IMR-90 (cell line): ENCODE results near the gene PRLR.

Experiments
- MAFK ChIP-seq: IDR thresholded peaks from 2 replicates; pipeline ENCODE4 v1.6.1; 2012; ENCODE audit warnings: low read depth, low read length, improper control_type of control experiment
- POLR2A ChIP-seq: IDR thresholded peaks from 2 replicates; pipeline ENCODE4 v1.6.1; 2012; ENCODE audit warnings: mild to moderate bottlenecking, low read depth, low read length
- TF ChIP-seq, protein P1 (sequence below): conservative IDR thresholded peaks from 2 replicates; pipeline ENCODE4 v1.5.1; 2012; ENCODE audit warnings: mild to moderate bottlenecking, low read depth, low read length, improper control_type of control experiment
- TF ChIP-seq, protein P2 (sequence below): fragments of 150-350 bp; IDR thresholded peaks from 2 replicates; pipeline ENCODE4 v1.6.1; 2017; ENCODE audit warnings: mild to moderate bottlenecking, antibody characterized with exemption, low read length, low read depth

DNA sequence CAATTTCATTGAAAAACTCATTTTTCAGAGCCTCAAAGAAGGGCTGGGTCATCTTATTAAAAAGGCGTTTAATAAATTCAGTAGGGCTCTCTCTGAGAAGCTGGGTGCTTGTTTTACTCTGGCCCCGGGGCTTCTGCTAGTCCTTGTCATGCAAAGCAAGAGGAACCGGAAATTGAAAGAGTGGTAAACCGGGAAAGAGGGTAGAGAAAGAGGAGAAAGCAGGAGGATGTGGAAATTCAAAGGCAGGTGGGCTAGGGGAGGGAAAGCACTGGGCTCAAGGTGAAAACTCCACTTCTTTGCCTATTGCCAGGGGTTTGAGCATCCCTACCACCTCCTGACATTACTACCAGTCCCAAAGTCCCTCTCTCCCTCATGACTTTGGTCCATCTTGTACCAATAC, 118.0 kb downstream of the PRLR start:
- TF ChIP-seq POLR2A = no peak
- TF ChIP-seq, protein P1, sequence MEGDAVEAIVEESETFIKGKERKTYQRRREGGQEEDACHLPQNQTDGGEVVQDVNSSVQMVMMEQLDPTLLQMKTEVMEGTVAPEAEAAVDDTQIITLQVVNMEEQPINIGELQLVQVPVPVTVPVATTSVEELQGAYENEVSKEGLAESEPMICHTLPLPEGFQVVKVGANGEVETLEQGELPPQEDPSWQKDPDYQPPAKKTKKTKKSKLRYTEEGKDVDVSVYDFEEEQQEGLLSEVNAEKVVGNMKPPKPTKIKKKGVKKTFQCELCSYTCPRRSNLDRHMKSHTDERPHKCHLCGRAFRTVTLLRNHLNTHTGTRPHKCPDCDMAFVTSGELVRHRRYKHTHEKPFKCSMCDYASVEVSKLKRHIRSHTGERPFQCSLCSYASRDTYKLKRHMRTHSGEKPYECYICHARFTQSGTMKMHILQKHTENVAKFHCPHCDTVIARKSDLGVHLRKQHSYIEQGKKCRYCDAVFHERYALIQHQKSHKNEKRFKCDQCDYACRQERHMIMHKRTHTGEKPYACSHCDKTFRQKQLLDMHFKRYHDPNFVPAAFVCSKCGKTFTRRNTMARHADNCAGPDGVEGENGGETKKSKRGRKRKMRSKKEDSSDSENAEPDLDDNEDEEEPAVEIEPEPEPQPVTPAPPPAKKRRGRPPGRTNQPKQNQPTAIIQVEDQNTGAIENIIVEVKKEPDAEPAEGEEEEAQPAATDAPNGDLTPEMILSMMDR = no peak
- TF ChIP-seq, protein P2, sequence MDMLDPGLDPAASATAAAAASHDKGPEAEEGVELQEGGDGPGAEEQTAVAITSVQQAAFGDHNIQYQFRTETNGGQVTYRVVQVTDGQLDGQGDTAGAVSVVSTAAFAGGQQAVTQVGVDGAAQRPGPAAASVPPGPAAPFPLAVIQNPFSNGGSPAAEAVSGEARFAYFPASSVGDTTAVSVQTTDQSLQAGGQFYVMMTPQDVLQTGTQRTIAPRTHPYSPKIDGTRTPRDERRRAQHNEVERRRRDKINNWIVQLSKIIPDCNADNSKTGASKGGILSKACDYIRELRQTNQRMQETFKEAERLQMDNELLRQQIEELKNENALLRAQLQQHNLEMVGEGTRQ = no peak
- TF ChIP-seq MAFK = no peak
